Sciatic nerve (tissue), 2 donors: ENCODE results near the gene TERT. TPM values are rescaled to one million over a fixed set of nuclear protein-coding genes. Genes with fewer than 3 reads are reported as not detected.
"Not testable (repeated sequence)": the region's sequence is repeated elsewhere in the genome, so short reads cannot be mapped to it uniquely, and the experiment has no call there.

Source experiments
- ATAC-seq: fragments of 200-7000 bp; cut with Tn5 transposase; one replicate; pipeline ENCODE4 v1.9.1; 2020; ENCODE audit warnings: mild to moderate bottlenecking, moderate library complexity
- DNase-seq: peaks from one replicate; pipeline ENCODE4 v3.0.0-alpha.2; 2020; ENCODE audit warnings: low spot score
- intact Hi-C: fragments of 100-400 bp; cut with DNase I; formaldehyde crosslinking; loops from one replicate; pipeline ENCODE4 v1.14.2; 2022
- total RNA-seq: library from RNA; stranded (reverse); fragmentation: NEBNext Ultra II Directional; extraction: Animal tissue kit (Norgen Biotek cat#: 25700); gene quantifications from one replicate; pipeline ENCODE4 v1.2.1, GENCODE V29; 2021
- donor health status: DM: no; HTN: no; CAD: no.
- donor health status: DM: no; HTN: no; CAD: no.

The TERT gene
- total RNA-seq, 1 donor from 2014 or later: 0.85 TPM

- DNase-seq, ATAC-seq, intact Hi-C loops: not testable (repeated sequence)
Observed at GRCh38 chr5:1229023-1229422, 65.8 kb downstream of the TERT start.

- DNase-seq (no peak), ATAC-seq (no peak)
- intact Hi-C loops: no loop called here
Observed at GRCh38 chr5:1228120-1228519, 66.7 kb downstream of the TERT start.

- intact Hi-C loops: no loop called here
- ATAC-seq: no peak
Observed at GRCh38 chr5:1227667-1228066, 67.2 kb downstream of the TERT start.

GRCh38 chr5:1226839-1227581 lies 67.9 kb downstream of the TERT start:
- no peak for ATAC-seq
- no peak for DNase-seq
- intact Hi-C loops: no loop called here

More at GRCh38 chr5:1227667-1228066, 67.2 kb downstream of the TERT start:
- no peak for DNase-seq

GRCh38 chr5:1226231-1226630 lies 68.6 kb downstream of the TERT start:
- no peak for DNase-seq
- intact Hi-C loops: no loop called here
- no peak for ATAC-seq

DNA sequence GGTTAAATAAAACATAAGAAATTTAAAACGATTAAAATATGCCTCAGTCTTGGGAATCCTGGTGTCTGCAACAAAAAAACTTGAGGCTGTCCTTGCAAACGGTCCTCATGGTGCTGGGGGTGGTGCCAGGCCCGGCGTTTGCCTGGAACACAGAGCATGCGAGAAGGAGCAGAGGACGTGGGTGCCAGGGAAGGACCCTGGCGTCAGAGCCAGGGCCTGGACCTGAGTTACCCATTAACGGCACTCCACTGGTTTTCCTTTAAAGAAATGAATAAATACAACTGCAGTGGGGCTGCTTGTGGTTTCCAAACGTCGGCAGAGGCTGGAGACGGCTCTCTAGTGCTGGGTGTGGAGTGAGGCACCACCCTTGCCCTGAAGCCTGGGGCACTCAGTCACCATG lies 69.8 kb downstream of the TERT start, which contains the start of gene SLC6A18:
Gene SLC6A18, plus strand, starts transcription at position 301 of the 400 bp plus-strand sequence. Its CDS starts 97 bp downstream, at position 398.
- intact Hi-C loops: no loop called here
- ATAC-seq: no peak
- no peak for DNase-seq

DNA sequence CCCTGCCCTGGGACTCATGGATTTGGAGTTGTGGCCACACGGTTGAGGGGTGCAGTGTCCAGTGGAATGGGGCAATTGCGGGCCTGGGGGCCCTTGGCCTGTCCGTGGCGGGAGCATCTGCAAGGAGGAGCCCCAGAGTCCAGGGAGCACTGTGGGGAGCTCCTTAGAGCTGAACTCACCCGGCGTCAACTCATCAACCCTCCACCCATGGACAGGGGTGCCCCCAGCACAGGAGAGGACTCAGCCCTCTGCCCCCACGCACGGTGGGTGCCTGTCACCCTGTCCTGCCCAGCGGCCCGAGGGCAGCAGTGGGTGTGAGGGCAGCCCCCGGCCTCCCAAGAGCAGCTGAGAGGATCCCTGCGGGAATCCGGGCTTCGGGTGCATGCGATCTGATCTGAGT lies 70.2 kb downstream of the TERT start:
- ATAC-seq: no peak
- no peak for DNase-seq
- intact Hi-C loops: no loop called here

- no peak for DNase-seq
- intact Hi-C loops: no loop called here
- ATAC-seq: no peak
Observed at GRCh38 chr5:1223278-1223670, 71.6 kb downstream of the TERT start.

DNA sequence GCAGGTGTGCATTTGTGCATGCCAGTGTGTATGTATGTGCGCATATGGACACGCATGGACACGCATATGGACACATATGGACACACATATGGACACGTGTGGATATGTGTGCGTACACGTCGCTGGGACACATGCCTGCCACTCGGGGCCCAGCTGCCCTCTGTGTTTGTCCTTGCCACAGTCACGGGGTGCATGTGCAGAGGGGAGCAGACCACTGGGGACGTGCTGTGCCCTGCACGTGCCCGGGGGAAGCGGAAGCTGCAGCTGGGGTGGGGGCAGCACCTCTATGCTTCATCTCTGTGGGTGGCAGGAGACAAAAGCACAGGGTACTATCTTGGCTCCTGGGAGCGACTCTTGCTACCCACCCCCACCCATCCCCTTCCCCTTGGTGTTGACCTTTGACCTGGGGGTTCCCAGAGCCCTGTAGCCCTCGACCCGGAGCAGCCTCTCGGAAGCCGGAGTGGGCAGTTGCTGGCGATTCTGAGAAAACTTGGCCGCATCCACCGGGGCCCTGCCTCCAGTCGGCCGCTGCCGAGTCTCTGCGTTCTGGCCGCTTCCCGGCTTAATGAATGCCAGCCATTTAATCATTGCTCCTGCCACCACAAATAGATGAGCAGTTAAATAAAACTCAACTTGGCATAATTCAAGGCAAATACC lies 72.1 kb downstream of the TERT start:
- no peak for DNase-seq

GRCh38 chr5:1222147-1222546 lies 72.7 kb downstream of the TERT start:
- no peak for ATAC-seq
- intact Hi-C loops: no loop called here
- no peak for DNase-seq

More for the DNA sequence above, 72.1 kb downstream of the TERT start:
- no peak for ATAC-seq
- intact Hi-C loops: no loop called here

DNA sequence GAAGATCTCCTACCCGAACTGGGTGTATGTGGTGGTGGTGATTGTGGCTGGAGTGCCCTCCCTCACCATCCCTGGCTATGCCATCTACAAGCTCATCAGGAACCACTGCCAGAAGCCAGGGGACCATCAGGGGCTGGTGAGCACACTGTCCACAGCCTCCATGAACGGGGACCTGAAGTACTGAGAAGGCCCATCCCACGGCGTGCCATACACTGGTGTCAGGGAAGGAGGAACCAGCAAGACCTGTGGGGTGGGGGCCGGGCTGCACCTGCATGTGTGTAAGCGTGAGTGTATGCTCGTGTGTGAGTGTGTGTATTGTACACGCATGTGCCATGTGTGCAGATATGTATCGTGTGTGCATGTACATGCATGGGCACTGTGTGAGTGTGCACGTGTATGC lies 73.1 kb downstream of the TERT start:
- ATAC-seq (no peak), DNase-seq (no peak)
- intact Hi-C loops: no loop called here

GRCh38 chr5:1220831-1221230 lies 74.0 kb downstream of the TERT start:
- intact Hi-C loops: no loop called here
- ATAC-seq (no peak), DNase-seq (no peak)

- DNase-seq: no peak
Observed at GRCh38 chr5:1220351-1220750, 74.5 kb downstream of the TERT start.

GRCh38 chr5:1219768-1220100 lies 75.1 kb downstream of the TERT start:
- intact Hi-C loops: no loop called here
- no peak for DNase-seq
- ATAC-seq: no peak

More at GRCh38 chr5:1220351-1220750, 74.5 kb downstream of the TERT start:
- ATAC-seq: no peak
- intact Hi-C loops: no loop called here

DNA sequence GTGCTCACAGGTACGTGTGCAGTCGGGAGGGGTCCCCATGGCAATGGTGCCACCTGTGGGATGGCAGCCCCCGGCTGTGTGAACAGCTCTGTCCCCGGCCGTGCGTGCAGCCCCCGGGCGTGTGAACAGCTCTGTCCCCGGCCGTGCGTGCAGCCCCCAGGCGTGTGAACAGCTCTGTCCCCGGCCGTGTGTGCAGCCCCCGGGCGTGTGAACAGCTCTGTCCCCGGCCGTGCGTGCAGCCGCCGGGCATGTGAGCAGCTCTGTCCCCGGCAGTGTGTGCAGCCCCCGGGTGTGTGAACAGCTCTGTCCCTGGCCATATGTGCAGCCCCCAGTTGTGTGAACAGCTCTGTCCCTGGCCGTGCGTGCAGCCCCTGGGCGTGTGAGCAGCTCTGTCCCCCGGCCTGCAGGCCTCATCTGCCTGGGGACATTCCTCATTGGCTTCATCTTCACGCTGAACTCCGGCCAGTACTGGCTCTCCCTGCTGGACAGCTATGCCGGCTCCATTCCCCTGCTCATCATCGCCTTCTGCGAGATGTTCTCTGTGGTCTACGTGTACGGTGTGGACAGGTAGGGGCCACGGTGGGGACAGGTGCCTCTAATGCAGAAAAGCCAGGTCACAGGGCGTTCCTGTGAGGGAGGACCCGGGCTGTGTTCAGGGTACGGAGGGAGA lies 75.6 kb downstream of the TERT start:
- DNase-seq: no peak
- ATAC-seq: no peak
- intact Hi-C loops: no loop called here

DNA sequence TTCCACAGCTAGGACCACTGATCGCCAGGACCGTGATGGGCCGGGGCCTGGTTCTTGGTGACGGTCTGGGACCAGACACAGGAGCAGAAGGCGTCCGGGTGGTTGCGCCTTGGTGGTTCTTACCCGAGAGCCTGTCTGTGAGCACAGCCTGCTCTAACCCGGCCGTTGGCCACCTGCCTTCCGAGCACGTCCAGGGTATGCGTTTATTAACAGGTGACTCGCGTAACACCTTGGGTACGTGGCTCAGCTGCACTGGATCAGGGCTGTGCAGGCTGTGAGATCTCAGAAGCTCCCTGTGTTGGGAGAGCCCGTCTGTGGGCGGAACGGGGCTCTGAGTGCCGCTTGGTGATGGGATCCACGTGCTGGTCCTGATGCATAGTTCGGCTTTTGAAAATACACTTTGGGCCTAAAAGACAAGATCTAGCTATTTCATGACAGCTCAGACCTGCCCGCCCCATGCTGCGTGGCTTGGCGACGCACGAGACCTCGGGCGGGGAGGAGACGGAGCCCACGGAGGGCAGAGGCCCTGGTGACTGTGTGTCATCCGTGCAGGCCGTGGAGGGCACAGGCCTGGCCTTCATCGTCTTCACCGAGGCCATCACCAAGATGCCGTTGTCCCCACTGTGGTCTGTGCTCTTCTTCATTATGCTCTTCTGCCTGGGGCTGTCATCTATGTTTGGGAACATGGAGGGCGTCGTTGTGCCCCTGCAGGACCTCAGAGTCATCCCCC lies 76.4 kb downstream of the TERT start:
- intact Hi-C loops: no loop called here
- ATAC-seq: no peak

GRCh38 chr5:1217596-1218206 lies 77.2 kb downstream of the TERT start:
- DNase-seq: no peak
- intact Hi-C loops: no loop called here
- ATAC-seq: no peak

More for the DNA sequence above, 76.4 kb downstream of the TERT start:
- DNase-seq: no peak

- no peak for DNase-seq
- intact Hi-C loops: no loop called here
- no peak for ATAC-seq
Observed at GRCh38 chr5:1216918-1217295, 78.0 kb downstream of the TERT start.
